Measurements from ENCODE around the gene DBP.

- TF ChIP-seq CTCF (IDR thresholded peaks at IDR 0.05; ENCODE audit: low read depth, low read length), result no peak
- no peak for TF ChIP-seq EZH2phosphoT487 (IDR thresholded peaks at IDR 0.05; ENCODE audit: low read depth)
These were observed 22.5 kb downstream of the DBP start, which contains the start of gene FAM83E for GRCh38 chr19:48614436-48615230.
